ENCODE results near the gene ST6GALNAC4. TPM values are rescaled to one million over a fixed set of nuclear protein-coding genes. Genes with fewer than 3 reads are reported as not detected.

The ST6GALNAC4 gene
- total RNA-seq, 1 donor, result 33.7 TPM

- Histone ChIP-seq H3K9me3 (ENCODE audit: low read depth, low read length) (no peaks in the 10 kb centered on the region), H3K4me2 (ENCODE audit: insufficient read depth, low read length) (no peak overlapping the region), H3K4me3 (ENCODE audit: insufficient read depth, low read length) (no peak overlapping the region), H3K4me1 (ENCODE audit: insufficient read depth, low read length) (peaks cover 27% of the 10 kb centered on the region), H2AFZ (ENCODE audit: low read length) (no peak overlapping the region), H3K36me3 (ENCODE audit: insufficient read depth, low read length) (peaks cover 45% of the 10 kb centered on the region), H4K20me1 (ENCODE audit: insufficient read depth, low read length) (peaks cover 7% of the 10 kb centered on the region), H3K27me3 (ENCODE audit: insufficient read depth, low read length) (no peaks in the 10 kb centered on the region), H3K79me2 (ENCODE audit: insufficient read depth, low read length) (peaks cover 6% of the 10 kb centered on the region), H3K27ac (ENCODE audit: low read depth, low read length) (no peak overlapping the region)
- DNase-seq (ENCODE audit: insufficient read length, low spot score, missing footprints), result peak; percentile 99
- TF ChIP-seq CTCF (IDR thresholded peaks at IDR 0.05; ENCODE audit: extremely low read depth, low read depth, low read length), result peak; percentile 84
Observed at GRCh38 chr9:127869310-127870152, 47.3 kb downstream of the ST6GALNAC4 start.

GRCh38 chr9:127868278-127868902 lies 48.5 kb downstream of the ST6GALNAC4 start:
- H4K20me1 ChIP-seq (ENCODE audit: insufficient read depth, low read length), result no peaks in the 10 kb centered on the region
- no peaks in the 10 kb centered on the region for H3K79me2 ChIP-seq (ENCODE audit: insufficient read depth, low read length)
- no peaks in the 10 kb centered on the region for H3K9me3 ChIP-seq (ENCODE audit: low read depth, low read length)
- peaks cover 16% of the 10 kb centered on the region for H3K4me1 ChIP-seq (ENCODE audit: insufficient read depth, low read length)
- H2AFZ ChIP-seq (ENCODE audit: low read length), result no peak overlapping the region
- no peak for TF ChIP-seq CTCF (IDR thresholded peaks at IDR 0.05; ENCODE audit: extremely low read depth, low read depth, low read length)
- no peaks in the 10 kb centered on the region for H3K27me3 ChIP-seq (ENCODE audit: insufficient read depth, low read length)
- no peak overlapping the region for H3K4me2 ChIP-seq (ENCODE audit: insufficient read depth, low read length)
- no peak overlapping the region for H3K4me3 ChIP-seq (ENCODE audit: insufficient read depth, low read length)
- peaks cover 45% of the 10 kb centered on the region for H3K36me3 ChIP-seq (ENCODE audit: insufficient read depth, low read length)
- H3K27ac ChIP-seq (ENCODE audit: low read depth, low read length), result no peak overlapping the region
- peak; percentile 79 for DNase-seq (ENCODE audit: insufficient read length, low spot score, missing footprints)

GRCh38 chr9:127867356-127868277 lies 49.2 kb downstream of the ST6GALNAC4 start:
- H3K36me3 ChIP-seq (ENCODE audit: insufficient read depth, low read length), result peaks cover 40% of the 10 kb centered on the region
- no peak overlapping the region for H3K4me2 ChIP-seq (ENCODE audit: insufficient read depth, low read length)

More at GRCh38 chr9:127867356-127868277, 49.2 kb downstream of the ST6GALNAC4 start:
- Histone ChIP-seq H4K20me1 (ENCODE audit: insufficient read depth, low read length) (no peaks in the 10 kb centered on the region), H3K79me2 (ENCODE audit: insufficient read depth, low read length) (no peaks in the 10 kb centered on the region), H3K4me1 (ENCODE audit: insufficient read depth, low read length) (peaks cover 15% of the 10 kb centered on the region), H3K4me3 (ENCODE audit: insufficient read depth, low read length) (no peak overlapping the region), H3K27ac (ENCODE audit: low read depth, low read length) (no peak overlapping the region), H3K27me3 (ENCODE audit: insufficient read depth, low read length) (no peaks in the 10 kb centered on the region), H2AFZ (ENCODE audit: low read length) (no peak overlapping the region), H3K9me3 (ENCODE audit: low read depth, low read length) (no peaks in the 10 kb centered on the region)
- DNase-seq (ENCODE audit: insufficient read length, low spot score, missing footprints), result peak; percentile 55
- TF ChIP-seq CTCF (IDR thresholded peaks at IDR 0.05; ENCODE audit: extremely low read depth, low read depth, low read length), result no peak
